Kidney epithelial cell (primary cell): Measurements from ENCODE around the gene PPP1R27. TPM values are rescaled to one million over a fixed set of nuclear protein-coding genes. Genes with fewer than 3 reads are reported as not detected.

Experiments used
- DNase-seq: peaks from one replicate; pipeline ENCODE4 v3.0.0-alpha.2; 2010; ENCODE audit warnings: low read depth
- H3K27me3 ChIP-seq: 2 replicates; pipeline ENCODE4 v1.6.0; 2011; ENCODE audit warnings: low read length; ENCODE audit not compliant: control insufficient read depth, insufficient read depth
- H3K36me3 ChIP-seq: 2 replicates; pipeline ENCODE4 v1.5.1; 2011; ENCODE audit warnings: low read length; ENCODE audit not compliant: control insufficient read depth, insufficient read depth
- H3K4me3 ChIP-seq: 2 replicates; pipeline ENCODE4 v1.5.1; 2011; ENCODE audit warnings: low read depth, mild to moderate bottlenecking, control low read depth, low read length
- total RNA-seq: library from RNA; depleted of rRNA; stranded (reverse); fragments of >200 nt; gene quantifications from 2 replicates; pipeline ENCODE4 v1.2.3, GENCODE V29; 2015
- TF ChIP-seq, protein P1 (sequence below): IDR thresholded peaks from 2 replicates; pipeline ENCODE4 v1.5.1; 2011; ENCODE audit warnings: mild to moderate bottlenecking, moderate library complexity, low read length, control low read depth, inconsistent platforms; ENCODE audit not compliant: insufficient read depth, poor library complexity, severe bottlenecking

PPP1R27 gene
- total RNA-seq, 1 donor from 2014 or later = 0.38 TPM

DNA sequence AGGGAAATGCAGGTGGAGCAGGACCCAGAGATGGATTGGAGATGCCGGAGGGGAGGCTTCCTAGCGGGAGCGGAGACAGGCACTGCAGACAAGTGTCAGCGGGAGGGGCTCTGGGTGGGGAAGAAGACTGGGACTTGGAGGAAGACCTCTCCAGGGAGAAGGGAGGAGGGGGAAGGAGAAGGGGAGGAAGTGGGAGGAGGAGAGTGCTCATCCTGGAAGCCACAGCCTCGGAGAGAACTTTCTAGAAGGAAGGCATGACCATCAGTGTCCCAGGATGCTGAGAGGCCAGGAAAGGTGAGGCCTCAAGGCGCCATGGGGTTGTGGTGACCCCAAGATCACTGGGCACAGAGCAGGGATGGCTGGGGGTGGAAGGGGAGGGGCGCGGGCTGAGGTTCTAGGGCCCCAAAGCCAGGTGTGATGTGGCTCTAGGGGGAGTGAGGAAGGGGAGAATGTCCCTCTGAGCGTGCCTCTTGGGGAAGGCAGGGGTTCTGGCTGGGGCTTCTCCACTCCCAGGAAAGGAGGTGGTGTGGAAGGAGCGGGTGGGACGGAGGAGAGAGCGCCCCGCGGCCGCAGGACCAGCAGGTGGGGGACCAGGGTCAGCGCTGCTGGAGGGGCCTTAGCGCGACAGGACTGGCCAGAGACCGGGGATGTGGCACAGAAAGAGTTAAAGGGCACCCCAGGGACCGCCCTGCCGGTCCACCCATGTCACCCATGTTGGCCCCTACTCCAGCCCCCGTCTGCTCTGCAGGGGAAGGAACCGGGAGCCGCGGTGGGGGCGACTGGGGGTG, 31.8 kb downstream of the PPP1R27 start:
- no peaks in the 10 kb centered on the region for H3K36me3 ChIP-seq
- DNase-seq = no peak
- no peak overlapping the region for H3K4me3 ChIP-seq
- TF ChIP-seq, protein P1, sequence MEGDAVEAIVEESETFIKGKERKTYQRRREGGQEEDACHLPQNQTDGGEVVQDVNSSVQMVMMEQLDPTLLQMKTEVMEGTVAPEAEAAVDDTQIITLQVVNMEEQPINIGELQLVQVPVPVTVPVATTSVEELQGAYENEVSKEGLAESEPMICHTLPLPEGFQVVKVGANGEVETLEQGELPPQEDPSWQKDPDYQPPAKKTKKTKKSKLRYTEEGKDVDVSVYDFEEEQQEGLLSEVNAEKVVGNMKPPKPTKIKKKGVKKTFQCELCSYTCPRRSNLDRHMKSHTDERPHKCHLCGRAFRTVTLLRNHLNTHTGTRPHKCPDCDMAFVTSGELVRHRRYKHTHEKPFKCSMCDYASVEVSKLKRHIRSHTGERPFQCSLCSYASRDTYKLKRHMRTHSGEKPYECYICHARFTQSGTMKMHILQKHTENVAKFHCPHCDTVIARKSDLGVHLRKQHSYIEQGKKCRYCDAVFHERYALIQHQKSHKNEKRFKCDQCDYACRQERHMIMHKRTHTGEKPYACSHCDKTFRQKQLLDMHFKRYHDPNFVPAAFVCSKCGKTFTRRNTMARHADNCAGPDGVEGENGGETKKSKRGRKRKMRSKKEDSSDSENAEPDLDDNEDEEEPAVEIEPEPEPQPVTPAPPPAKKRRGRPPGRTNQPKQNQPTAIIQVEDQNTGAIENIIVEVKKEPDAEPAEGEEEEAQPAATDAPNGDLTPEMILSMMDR = no peak
- peaks cover 69% of the 10 kb centered on the region for H3K27me3 ChIP-seq

DNA sequence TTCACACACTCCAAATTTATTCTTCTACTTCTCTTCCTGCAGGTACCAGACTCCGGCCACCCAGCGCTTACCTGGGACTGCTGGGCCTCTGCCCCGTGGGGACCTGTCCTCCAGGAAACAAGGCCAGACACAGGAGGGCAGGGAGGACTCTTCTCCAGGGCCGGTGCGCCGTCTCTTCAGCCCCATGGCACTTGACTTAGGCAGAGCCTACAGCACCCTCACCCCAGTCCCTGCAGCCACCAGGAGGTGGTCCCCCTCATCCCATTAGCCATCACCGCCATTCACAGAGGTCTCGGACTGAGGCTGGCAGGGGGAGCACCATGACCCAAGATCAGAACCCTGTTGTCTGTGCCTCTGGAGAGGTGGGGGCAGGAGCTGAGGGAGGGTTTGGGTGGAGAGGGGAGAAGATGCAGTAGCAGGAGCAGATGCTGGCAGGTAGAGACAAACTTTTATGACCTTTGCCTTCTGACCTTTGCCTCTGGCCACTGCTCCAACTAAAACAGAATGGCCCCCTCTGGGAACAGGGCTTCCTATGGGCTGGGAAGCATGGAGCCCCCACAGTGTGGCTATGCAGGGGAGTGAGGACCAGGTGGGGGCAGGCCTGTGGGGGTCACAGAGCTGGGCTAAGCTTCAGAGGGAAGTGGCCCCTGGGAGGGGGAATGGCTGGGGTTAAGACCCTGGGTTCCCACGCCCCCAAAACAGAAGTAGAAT, 32.6 kb downstream of the PPP1R27 start:
- H3K36me3 ChIP-seq = no peaks in the 10 kb centered on the region
- DNase-seq = no peak
- TF ChIP-seq, protein P1 = no peak
- no peak overlapping the region for H3K4me3 ChIP-seq
- peaks cover 61% of the 10 kb centered on the region for H3K27me3 ChIP-seq

DNA sequence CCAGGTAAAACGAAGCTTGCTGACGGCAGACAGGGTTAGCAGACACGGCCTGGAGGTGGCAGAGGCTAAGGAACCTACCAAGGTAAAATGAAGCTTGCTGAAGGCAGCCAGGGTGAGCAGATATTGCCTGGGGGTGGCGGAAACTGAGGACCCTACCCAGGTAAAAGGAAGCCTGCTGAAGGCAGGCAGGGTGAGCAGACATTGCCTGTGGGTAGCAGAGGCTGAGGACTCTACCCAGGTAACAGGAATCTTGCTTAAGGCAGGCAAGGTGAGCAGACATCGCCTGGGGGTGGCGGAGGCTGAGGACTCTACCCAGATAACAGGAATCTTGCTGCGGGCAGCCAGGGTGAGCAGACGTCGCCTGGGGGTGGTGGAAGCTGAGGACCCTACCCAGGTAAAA, 33.5 kb downstream of the PPP1R27 start:
- TF ChIP-seq, protein P1 = no peak
- H3K36me3 ChIP-seq = no peaks in the 10 kb centered on the region
- H3K4me3 ChIP-seq = no peak overlapping the region
- H3K27me3 ChIP-seq = peaks cover 52% of the 10 kb centered on the region
- DNase-seq = no peak

DNA sequence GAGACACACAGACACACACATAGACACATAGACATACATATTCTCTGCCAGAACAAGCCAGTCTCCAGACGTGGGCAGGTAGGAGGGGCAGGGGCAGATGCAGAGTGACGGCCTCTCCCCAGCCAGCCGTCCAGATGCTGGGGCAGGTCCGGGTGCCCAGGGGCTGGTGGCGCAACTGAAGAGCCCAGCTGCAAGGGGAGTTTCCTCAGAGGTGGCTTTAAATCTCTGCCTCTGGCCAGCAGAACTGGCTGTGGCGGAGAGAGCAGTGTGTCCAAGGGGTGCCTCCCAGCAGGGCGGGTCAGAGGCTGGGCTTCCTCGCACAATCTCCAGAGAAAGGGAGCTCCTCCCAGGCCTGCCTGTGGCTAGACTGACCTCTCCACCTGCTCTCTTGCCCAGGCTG, 40.3 kb downstream of the PPP1R27 start:
- no peaks in the 10 kb centered on the region for H3K36me3 ChIP-seq
- peaks cover 3% of the 10 kb centered on the region for H3K27me3 ChIP-seq

DNA sequence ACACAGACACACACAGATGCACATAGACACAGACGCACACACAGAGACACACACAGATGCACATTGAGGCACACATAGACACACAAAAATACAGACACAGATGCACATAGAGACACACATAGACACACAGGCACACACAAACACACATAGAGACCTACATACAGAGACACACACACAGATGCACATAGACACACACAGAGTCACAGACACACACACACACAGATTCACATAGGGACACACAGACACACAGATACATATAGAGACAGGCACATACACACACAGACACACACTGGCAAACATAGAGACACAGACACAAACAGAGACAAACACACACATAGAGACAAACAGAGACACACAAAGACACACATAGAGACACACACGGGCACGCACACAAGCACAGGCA, 40.8 kb downstream of the PPP1R27 start:
- Histone ChIP-seq H3K27me3 (peaks cover 3% of the 10 kb centered on the region), H3K36me3 (no peaks in the 10 kb centered on the region), H3K4me3 (no peak overlapping the region)
- TF ChIP-seq, protein P1 = no peak
- no peak for DNase-seq

More for the DNA sequence above, 40.3 kb downstream of the PPP1R27 start:
- H3K4me3 ChIP-seq = no peak overlapping the region
- TF ChIP-seq, protein P1 = no peak
- DNase-seq = no peak
